Endothelial cell of umbilical vein (primary cell): Measurements from ENCODE around the gene LILRB3.

ENCODE experiments used
- CTCF ChIP-seq, 2 donors: IDR thresholded peaks; 1 replicate in 1 of 2; 2 replicates in 1 of 2; pipeline ENCODE4 v1.5.1; 2011; ENCODE audit warnings: low read length in 2 of 2, mild to moderate bottlenecking in 2 of 2, moderate library complexity in 2 of 2, control low read depth in 1 of 2, inconsistent platforms in 1 of 2, low read depth in 1 of 2; ENCODE audit not compliant: insufficient read depth in 1 of 2; ENCODE audit errors: extremely low read depth in 1 of 2
- POLR2AphosphoS5 ChIP-seq: IDR thresholded peaks from 2 replicates; pipeline ENCODE4 v1.6.1; 2012; ENCODE audit warnings: low read depth, mild to moderate bottlenecking, control low read depth, low read length, moderate library complexity; ENCODE audit not compliant: insufficient read depth

GRCh38 chr19:54169149-54169740 is 53.6 kb downstream of the LILRB3 start:
- TF ChIP-seq POLR2AphosphoS5 (no peak), CTCF (IDR thresholded peaks at IDR 0.05; ENCODE audit: extremely low read depth in 1 of 2, insufficient read depth in 1 of 2, low read depth in 1 of 2, low read length in 2 of 2) (no peak)
